Neuron (in vitro differentiated cells): ENCODE results near the gene CCDC47.
"Not testable (repeated sequence)": the region's sequence is repeated elsewhere in the genome, so short reads cannot be mapped to it uniquely, and the experiment has no call there.

Source experiments
- H2AFZ ChIP-seq: one replicate; pipeline ENCODE4 v1.6.1; 2013; ENCODE audit warnings: low read depth, mild to moderate bottlenecking, inconsistent platforms, low read length, moderate library complexity
- H3K27me3 ChIP-seq: one replicate; pipeline ENCODE4 v1.6.1; 2013; ENCODE audit warnings: low read length; ENCODE audit not compliant: insufficient read depth
- H3K36me3 ChIP-seq: one replicate; pipeline ENCODE4 v1.6.1; 2013; ENCODE audit warnings: low read length; ENCODE audit not compliant: insufficient read depth
- H3K4me1 ChIP-seq: one replicate; pipeline ENCODE4 v1.6.1; 2013; ENCODE audit warnings: low read length; ENCODE audit not compliant: insufficient read depth
- H3K4me3 ChIP-seq: 2 replicates; pipeline ENCODE4 v1.5.1; 2013; ENCODE audit warnings: mild to moderate bottlenecking, low read length, moderate library complexity
- H3K9me3 ChIP-seq: one replicate; pipeline ENCODE4 v1.6.1; 2013; ENCODE audit warnings: low read length

The CCDC47 gene

GRCh38 chr17:63800783-63801182, 27.4 kb upstream of the CCDC47 start:
- no peaks in the 10 kb centered on the region for H3K9me3 ChIP-seq
- peaks cover 87% of the 10 kb centered on the region for H3K36me3 ChIP-seq
- no peaks in the 10 kb centered on the region for H3K27me3 ChIP-seq
- H3K4me3 ChIP-seq, result no peak overlapping the region
- H2AFZ ChIP-seq, result no peak overlapping the region
- no peaks in the 10 kb centered on the region for H3K4me1 ChIP-seq

GRCh38 chr17:63798572-63799106, 25.2 kb upstream of the CCDC47 start:
- H3K4me3 ChIP-seq, result no peak overlapping the region
- H3K36me3 ChIP-seq, result peaks cover 89% of the 10 kb centered on the region

GRCh38 chr17:63796375-63796774, 23.0 kb upstream of the CCDC47 start:
- peaks cover 90% of the 10 kb centered on the region for H3K36me3 ChIP-seq
- not testable (repeated sequence) for H3K9me3 ChIP-seq, H2AFZ ChIP-seq

More at GRCh38 chr17:63798572-63799106, 25.2 kb upstream of the CCDC47 start:
- no peaks in the 10 kb centered on the region for H3K4me1 ChIP-seq
- no peak overlapping the region for H2AFZ ChIP-seq
- no peaks in the 10 kb centered on the region for H3K27me3 ChIP-seq
- no peaks in the 10 kb centered on the region for H3K9me3 ChIP-seq

GRCh38 chr17:63792055-63792729, 18.8 kb upstream of the CCDC47 start:
- H3K4me1 ChIP-seq, result no peaks in the 10 kb centered on the region
- peaks cover 87% of the 10 kb centered on the region for H3K36me3 ChIP-seq
- no peaks in the 10 kb centered on the region for H3K27me3 ChIP-seq
- H3K4me3 ChIP-seq, result no peak overlapping the region
- no peak overlapping the region for H2AFZ ChIP-seq
- H3K9me3 ChIP-seq, result no peaks in the 10 kb centered on the region

More at GRCh38 chr17:63796375-63796774, 23.0 kb upstream of the CCDC47 start:
- H3K4me3 ChIP-seq, H3K4me1 ChIP-seq, H3K27me3 ChIP-seq: not testable (repeated sequence)

GRCh38 chr17:63790057-63790456, 16.7 kb upstream of the CCDC47 start:
- no peak overlapping the region for H3K4me3 ChIP-seq

GRCh38 chr17:63786971-63787711, 13.7 kb upstream of the CCDC47 start:
- H3K36me3 ChIP-seq, result peaks cover 83% of the 10 kb centered on the region

More at GRCh38 chr17:63790057-63790456, 16.7 kb upstream of the CCDC47 start:
- Histone ChIP-seq H3K36me3 (peaks cover 84% of the 10 kb centered on the region), H3K27me3 (no peaks in the 10 kb centered on the region), H2AFZ (no peak overlapping the region), H3K9me3 (no peaks in the 10 kb centered on the region), H3K4me1 (no peaks in the 10 kb centered on the region)

GRCh38 chr17:63786117-63786516, 12.7 kb upstream of the CCDC47 start:
- no peaks in the 10 kb centered on the region for H3K27me3 ChIP-seq
- H3K4me3 ChIP-seq, result no peak overlapping the region
- H2AFZ ChIP-seq, result no peak overlapping the region
- no peaks in the 10 kb centered on the region for H3K4me1 ChIP-seq
- peaks cover 79% of the 10 kb centered on the region for H3K36me3 ChIP-seq
- H3K9me3 ChIP-seq, result no peaks in the 10 kb centered on the region

More at GRCh38 chr17:63786971-63787711, 13.7 kb upstream of the CCDC47 start:
- Histone ChIP-seq H2AFZ (no peak overlapping the region), H3K4me1 (no peaks in the 10 kb centered on the region), H3K9me3 (no peaks in the 10 kb centered on the region), H3K27me3 (no peaks in the 10 kb centered on the region), H3K4me3 (no peak overlapping the region)

GRCh38 chr17:63785556-63785955, 12.2 kb upstream of the CCDC47 start:
- H3K9me3 ChIP-seq, result no peaks in the 10 kb centered on the region
- peaks cover 77% of the 10 kb centered on the region for H3K36me3 ChIP-seq
- H2AFZ ChIP-seq, result no peak overlapping the region
- no peaks in the 10 kb centered on the region for H3K4me1 ChIP-seq
- no peak overlapping the region for H3K4me3 ChIP-seq
- no peaks in the 10 kb centered on the region for H3K27me3 ChIP-seq

- Histone ChIP-seq H3K4me1 (no peaks in the 10 kb centered on the region), H2AFZ (no peak overlapping the region), H3K9me3 (no peaks in the 10 kb centered on the region), H3K4me3 (no peak overlapping the region), H3K27me3 (no peaks in the 10 kb centered on the region), H3K36me3 (peaks cover 74% of the 10 kb centered on the region)
Observed at GRCh38 chr17:63783522-63783921, 10.1 kb upstream of the CCDC47 start.

GRCh38 chr17:63780928-63781327, 7.5 kb upstream of the CCDC47 start:
- no peak overlapping the region for H3K4me3 ChIP-seq
- H3K4me1 ChIP-seq, result peaks cover 4% of the 10 kb centered on the region
- no peaks in the 10 kb centered on the region for H3K27me3 ChIP-seq
- H3K9me3 ChIP-seq, result no peaks in the 10 kb centered on the region
- no peak overlapping the region for H2AFZ ChIP-seq
- peaks cover 75% of the 10 kb centered on the region for H3K36me3 ChIP-seq

GRCh38 chr17:63780507-63780906, 7.1 kb upstream of the CCDC47 start:
- H3K27me3 ChIP-seq, result no peaks in the 10 kb centered on the region
- H3K4me1 ChIP-seq, result peaks cover 8% of the 10 kb centered on the region
- H3K9me3 ChIP-seq, result no peaks in the 10 kb centered on the region
- peaks cover 74% of the 10 kb centered on the region for H3K36me3 ChIP-seq
- H3K4me3 ChIP-seq, result no peak overlapping the region
- H2AFZ ChIP-seq, result no peak overlapping the region

GRCh38 chr17:63775420-63775819, 2.0 kb upstream of the CCDC47 start:
- Histone ChIP-seq H3K9me3 (no peaks in the 10 kb centered on the region), H3K27me3 (no peaks in the 10 kb centered on the region), H3K36me3 (peaks cover 37% of the 10 kb centered on the region), H3K4me3 (peak overlapping the region; percentile 87), H3K4me1 (peaks cover 17% of the 10 kb centered on the region), H2AFZ (no peak overlapping the region)

- H2AFZ ChIP-seq, result no peak overlapping the region
- no peaks in the 10 kb centered on the region for H3K27me3 ChIP-seq
- peaks cover 17% of the 10 kb centered on the region for H3K4me1 ChIP-seq
- no peaks in the 10 kb centered on the region for H3K9me3 ChIP-seq
- peaks cover 34% of the 10 kb centered on the region for H3K36me3 ChIP-seq
- H3K4me3 ChIP-seq, result peak overlapping the region; percentile 87
Observed at GRCh38 chr17:63774969-63775265, 1.5 kb upstream of the CCDC47 start.
